Measurements from ENCODE around the gene PINLYP. TPM values are rescaled to one million over a fixed set of nuclear protein-coding genes. Genes with fewer than 3 reads are reported as not detected.

Gene PINLYP
- polyA plus RNA-seq, 3 donors = 0.83 to 1.3 (median 0.93) TPM

DNA sequence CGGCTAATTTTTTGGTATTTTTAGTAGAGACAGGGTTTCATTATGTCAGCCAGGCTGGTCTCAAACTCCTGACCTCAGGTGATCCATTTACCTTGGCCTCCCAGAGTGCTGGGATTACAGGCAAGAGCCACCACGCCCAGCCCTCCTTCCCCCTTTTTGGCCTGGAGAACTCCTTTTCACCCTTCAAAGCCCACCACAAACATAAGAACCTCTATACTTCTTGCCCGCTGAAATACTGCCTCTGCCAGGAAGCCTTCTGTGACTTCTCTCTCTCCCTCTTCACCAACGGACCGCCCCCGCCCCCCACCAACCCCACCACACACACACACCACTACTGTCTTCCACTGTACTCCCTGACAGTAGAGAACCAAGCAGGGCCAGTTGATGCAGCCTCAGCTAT, 41.4 kb downstream of the PINLYP start:
- TF ChIP-seq, protein P1, sequence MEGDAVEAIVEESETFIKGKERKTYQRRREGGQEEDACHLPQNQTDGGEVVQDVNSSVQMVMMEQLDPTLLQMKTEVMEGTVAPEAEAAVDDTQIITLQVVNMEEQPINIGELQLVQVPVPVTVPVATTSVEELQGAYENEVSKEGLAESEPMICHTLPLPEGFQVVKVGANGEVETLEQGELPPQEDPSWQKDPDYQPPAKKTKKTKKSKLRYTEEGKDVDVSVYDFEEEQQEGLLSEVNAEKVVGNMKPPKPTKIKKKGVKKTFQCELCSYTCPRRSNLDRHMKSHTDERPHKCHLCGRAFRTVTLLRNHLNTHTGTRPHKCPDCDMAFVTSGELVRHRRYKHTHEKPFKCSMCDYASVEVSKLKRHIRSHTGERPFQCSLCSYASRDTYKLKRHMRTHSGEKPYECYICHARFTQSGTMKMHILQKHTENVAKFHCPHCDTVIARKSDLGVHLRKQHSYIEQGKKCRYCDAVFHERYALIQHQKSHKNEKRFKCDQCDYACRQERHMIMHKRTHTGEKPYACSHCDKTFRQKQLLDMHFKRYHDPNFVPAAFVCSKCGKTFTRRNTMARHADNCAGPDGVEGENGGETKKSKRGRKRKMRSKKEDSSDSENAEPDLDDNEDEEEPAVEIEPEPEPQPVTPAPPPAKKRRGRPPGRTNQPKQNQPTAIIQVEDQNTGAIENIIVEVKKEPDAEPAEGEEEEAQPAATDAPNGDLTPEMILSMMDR (IDR thresholded peaks at IDR 0.05) = no peak
- Histone ChIP-seq H3K4me3 (replicated peaks in 1 of 3; ENCODE audit: low read depth in 2 of 3, low read length in 3 of 3) (no peak overlapping the region), H2AFZ (ENCODE audit: insufficient read depth, low read depth, low read length, poor library complexity, severe bottlenecking) (no peak overlapping the region), H3K4me1 (ENCODE audit: control insufficient read depth in 1 of 2, insufficient read depth in 2 of 2, low read length in 2 of 2) (peaks cover 16 to 17% of the 10 kb centered on the region in 2 donors), H3K27ac (ENCODE audit: low read depth in 1 of 2, low read length in 2 of 2) (no peak overlapping the region), H3K27me3 (ENCODE audit: control insufficient read depth in 2 of 2, insufficient read depth in 2 of 2, low read length in 2 of 2) (no peaks in the 10 kb centered on the region), H3K4me2 (replicated peaks; ENCODE audit: extremely low read depth, low read length, poor library complexity, severe bottlenecking) (no peak overlapping the region), H3K9ac (ENCODE audit: insufficient read depth, low read length, poor library complexity, severe bottlenecking) (no peak overlapping the region), H3K36me3 (replicated peaks in 1 of 2; ENCODE audit: control insufficient read depth in 1 of 2, insufficient read depth in 2 of 2, low read length in 2 of 2) (no peaks in the 10 kb centered on the region), H3K79me2 (ENCODE audit: insufficient read depth, low read length) (peaks cover 9% of the 10 kb centered on the region), H4K20me1 (ENCODE audit: insufficient read depth, low read length) (no peaks in the 10 kb centered on the region), H3K9me3 (replicated peaks in 1 of 2; ENCODE audit: control insufficient read depth in 1 of 2, insufficient read depth in 1 of 2, low read length in 2 of 2) (no peaks in the 10 kb centered on the region)
- intact Hi-C loops (cut with micrococcal nuclease) = no loop called here
- no peak for DNase-seq
- 98% methylated on average over 5 of the region's 6 CpGs for WGBS (ENCODE audit: insufficient coverage)
- peaks cover 0 to 5% (median 0%) of the 10 kb centered on the region in 3 donors for H3K27me3 Mint-ChIP-seq (ENCODE audit: low read depth in 3 of 3)
- peaks cover 12% of the 10 kb centered on the region for H3K4me1 Mint-ChIP-seq
- H3K9me3 Mint-ChIP-seq = peaks cover 0 to 6% (median 0%) of the 10 kb centered on the region in 7 donors
- no peak overlapping the region for H3K4me3 Mint-ChIP-seq
- peaks cover 22 to 24% of the 10 kb centered on the region in 2 donors for H3K36me3 Mint-ChIP-seq
- peak overlapping the region in 2 of 7 donors; percentile 28 to 30 for H3K27ac Mint-ChIP-seq

DNA sequence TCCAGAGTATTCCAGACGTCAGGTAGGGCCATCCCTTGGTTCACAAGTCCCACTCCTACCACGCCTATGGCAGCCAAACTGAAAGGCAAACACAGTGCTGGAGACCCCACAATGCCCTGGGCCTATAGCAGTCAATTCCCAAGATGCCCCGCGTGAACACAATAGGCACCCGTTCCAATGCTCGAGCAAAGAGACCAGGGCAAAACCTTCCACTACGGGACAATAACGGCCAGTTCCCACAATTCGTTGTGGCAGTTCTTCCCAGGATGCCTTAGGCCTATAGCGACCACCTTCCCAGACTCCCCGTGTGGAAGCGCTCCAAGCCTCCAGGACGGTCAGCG, 43.3 kb downstream of the PINLYP start:
- Mint-ChIP-seq H3K4me1 (peaks cover 14% of the 10 kb centered on the region), H3K9me3 (peaks cover 0 to 1% (median 0%) of the 10 kb centered on the region in 7 donors), H3K27me3 (ENCODE audit: low read depth in 3 of 3) (peaks cover 0 to 7% (median 3%) of the 10 kb centered on the region in 3 donors), H3K4me3 (peak overlapping the region; percentile 92 to 96), H3K27ac (peak overlapping the region; percentile 87 to 96 (median 93)), H3K36me3 (peaks cover 5% of the 10 kb centered on the region in 2 donors)
- Histone ChIP-seq H3K36me3 (replicated peaks in 1 of 2; ENCODE audit: control insufficient read depth in 1 of 2, insufficient read depth in 2 of 2, low read length in 2 of 2) (no peaks in the 10 kb centered on the region), H3K4me3 (replicated peaks in 1 of 3; ENCODE audit: low read depth in 2 of 3, low read length in 3 of 3) (peak overlapping the region; percentile 66 to 84 (median 68)), H2AFZ (ENCODE audit: insufficient read depth, low read depth, low read length, poor library complexity, severe bottlenecking) (peak overlapping the region; percentile 96), H3K9ac (ENCODE audit: insufficient read depth, low read length, poor library complexity, severe bottlenecking) (peak overlapping the region; percentile 82), H3K27me3 (ENCODE audit: control insufficient read depth in 2 of 2, insufficient read depth in 2 of 2, low read length in 2 of 2) (no peaks in the 10 kb centered on the region), H3K9me3 (replicated peaks in 1 of 2; ENCODE audit: control insufficient read depth in 1 of 2, insufficient read depth in 1 of 2, low read length in 2 of 2) (no peaks in the 10 kb centered on the region), H3K4me2 (replicated peaks; ENCODE audit: extremely low read depth, low read length, poor library complexity, severe bottlenecking) (peak overlapping the region; percentile 88), H4K20me1 (ENCODE audit: insufficient read depth, low read length) (peaks cover 5% of the 10 kb centered on the region), H3K79me2 (ENCODE audit: insufficient read depth, low read length) (peaks cover 9% of the 10 kb centered on the region), H3K27ac (ENCODE audit: low read depth in 1 of 2, low read length in 2 of 2) (peak overlapping the region; percentile 78 to 89), H3K4me1 (ENCODE audit: control insufficient read depth in 1 of 2, insufficient read depth in 2 of 2, low read length in 2 of 2) (peaks cover 16 to 17% of the 10 kb centered on the region in 2 donors)
- TF ChIP-seq, protein P1 (IDR thresholded peaks at IDR 0.05) = no peak
- intact Hi-C loops (cut with micrococcal nuclease) = loop anchor here in 1 of 2 donors (2.0 kb wide), 1 partner anchor 22 kb away; the partner anchor contains the start of genes IRGQ and ZNF576
- DNase-seq = peak in 1 of 3 donors; percentile 16
- 1% methylated on average over 11 of the region's 14 CpGs for WGBS (ENCODE audit: insufficient coverage)

Measured in CD14-positive monocyte (primary cell).